Psoas muscle (tissue), 8 donors: ENCODE results near the gene FASN. TPM values are rescaled to one million over a fixed set of nuclear protein-coding genes. Genes with fewer than 3 reads are reported as not detected.

Source experiments
- ATAC-seq, 4 donors: fragments of 200-7000 bp; cut with Tn5 transposase; one replicate each; pipeline ENCODE4 v1.9.1; 2020; ENCODE audit warnings: moderate library complexity in 3 of 4, mild to moderate bottlenecking in 2 of 4
- DNase-seq, 2 donors: peaks; one replicate each; pipeline ENCODE4 v3.0.0-alpha.2; 2020
- H3K27ac ChIP-seq: fragments of 200-600 bp; one replicate; pipeline ENCODE4 v1.8.0; 2022
- H3K27me3 ChIP-seq, 3 donors: fragments of 200-600 bp in 1 of 3; one replicate each; pipeline versions ENCODE4 v1.6.1 to v1.8.0; 2013 to 2022; ENCODE audit warnings: low read length in 2 of 3, mild to moderate bottlenecking in 2 of 3, moderate library complexity in 1 of 3; ENCODE audit not compliant: insufficient read depth in 3 of 3
- H3K36me3 ChIP-seq, 2 donors: fragments of 200-600 bp in 1 of 2; one replicate each; pipeline versions ENCODE4 v1.6.1 to v1.8.0; 2013 to 2022; ENCODE audit warnings: low read depth in 1 of 2, mild to moderate bottlenecking in 1 of 2, moderate library complexity in 1 of 2; ENCODE audit not compliant: insufficient read depth in 1 of 2
- H3K4me1 ChIP-seq: fragments of 200-600 bp; one replicate; pipeline ENCODE4 v1.8.0; 2022
- H3K4me3 ChIP-seq: fragments of 200-600 bp; one replicate; pipeline ENCODE4 v1.8.0; 2022; ENCODE audit warnings: mild to moderate bottlenecking
- H3K9me3 ChIP-seq: fragments of 200-600 bp; one replicate; pipeline ENCODE4 v1.8.0; 2022
- CTCF ChIP-seq: fragments of 200-600 bp; IDR thresholded peaks from one replicate; pipeline ENCODE4 v1.8.0; 2022; ENCODE audit warnings: antibody characterized with exemption
- WGBS, 3 donors: extraction: QIAGEN DNeasy Blood & Tissue Kit; methylation state at CpG; one replicate each; pipeline versions ENCODE4 v1.1.6 to v1.1.7; 2013; 5-methylcytosine and 5-hydroxymethylcytosine counted together
- intact Hi-C, 2 donors: fragments of 100-400 bp; cut with DNase I; formaldehyde crosslinking; loops; one replicate each; pipeline versions ENCODE4 v1.11.0 to v1.14.2; 2022
- polyA plus RNA-seq, 3 donors: library from polyadenylated mRNA; stranded (reverse); fragments of 200-250 nt; gene quantifications; one replicate each; pipeline ENCODE4 v1.2.3, GENCODE V29; 2013
- total RNA-seq, 4 donors: library from RNA; stranded (reverse); fragmentation: NEBNext Ultra II Directional in 2 of 4; extraction: Animal tissue kit (Norgen Biotek cat#: 25700) in 2 of 4; gene quantifications; one replicate each; pipeline versions ENCODE4 v1.2.1 to v1.2.4, GENCODE V29; 2021 to 2023
- donor health status: healthy with polysubstance abuse.
- donor health status: DM: no; HTN: no; CAD: no; lungs with moderate emphysema.
- donor health status: Bipolar disorder and iron deficiency.
- donor health status: healthy.
- donor health status: DM: yes; HTN: yes; CAD: no.
- donor health status: DM: no; HTN: no; CAD: no.
- donor health status: DM: no; HTN: no; CAD: no.
- donor health status: DM: yes; HTN: yes; CAD: no.

Gene FASN
- total and polyA plus RNA-seq, 7 donors, result 8.9 to 37.3 (median 22.7) TPM

- DNase-seq (no peak), ATAC-seq (no peak)
- Histone ChIP-seq H3K27me3 (peaks cover 0 to 1% (median 0%) of the 10 kb centered on the region in 3 donors), H3K4me3 (peak overlapping the region; percentile 70), H3K9me3 (no peaks in the 10 kb centered on the region), H3K4me1 (peaks cover 12% of the 10 kb centered on the region), H3K36me3 (peaks cover 0 to 7% of the 10 kb centered on the region in 2 donors), H3K27ac (peak overlapping the region; percentile 93)
- WGBS, 3 donors, result 3 to 7% (median 4%) methylated on average over 10 of the region's 10 CpGs
- intact Hi-C loops, result loop anchor here in 1 of 2 donors (10.0 kb wide), 1 partner anchor 267 kb away; no protein-coding TSS in a partner anchor
- TF ChIP-seq CTCF, result no peak
Observed at GRCh38 chr17:82037889-82038195, 60.2 kb downstream of the FASN start.

DNA sequence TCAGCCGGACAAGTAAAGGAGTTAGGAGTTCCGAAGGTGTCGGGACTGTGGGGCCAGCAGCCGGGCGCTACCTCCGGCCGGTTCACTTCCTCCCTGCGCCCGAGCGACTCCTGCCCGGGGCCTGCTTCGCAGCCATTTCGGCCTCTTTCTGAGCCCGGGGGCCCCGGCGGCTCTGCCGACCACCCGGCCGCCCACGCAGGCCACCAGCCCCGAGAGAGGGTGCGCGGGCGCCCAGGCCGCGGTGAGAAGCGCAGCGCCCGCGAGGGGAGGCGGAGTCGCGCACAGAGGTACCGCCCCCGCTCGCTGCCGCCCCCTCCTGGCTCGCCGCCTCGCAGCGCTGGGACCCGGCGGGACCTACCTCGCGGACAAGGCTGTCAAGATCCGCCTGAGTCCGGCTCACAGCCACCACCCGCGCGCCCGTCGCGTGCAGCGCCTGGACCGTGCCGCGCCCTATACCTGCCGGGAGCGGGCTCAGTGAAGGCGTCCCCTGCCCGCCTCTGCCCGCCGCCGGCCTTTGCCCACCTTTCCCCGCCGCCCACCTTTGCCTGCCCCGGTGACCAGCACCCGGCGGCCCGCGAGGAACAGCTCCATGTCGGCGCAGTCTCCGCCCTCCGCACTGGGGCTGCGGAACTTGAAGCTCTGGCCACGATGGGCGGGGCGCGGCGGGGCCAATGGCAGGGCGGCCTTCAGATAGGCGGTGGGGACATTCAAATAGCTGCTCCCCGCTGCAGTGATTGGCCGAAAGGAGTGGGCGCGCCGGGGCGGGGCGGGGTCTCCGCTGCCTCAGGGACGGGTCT is 60.7 kb downstream of the FASN start, which contains the start of gene DCXR:
TSS of gene DCXR (minus strand) at position 606 of the 797 bp plus-strand sequence. CDS start at position 591, 15 bp downstream.
- ATAC-seq (peak; percentile 94 to 97 (median 96)), DNase-seq (peak; percentile 99)
- H3K4me3 ChIP-seq, result peak within 1 kb of the TSS; percentile 70
- H3K27me3 ChIP-seq, result peaks cover 0 to 7% (median 0%) of the 10 kb centered on the region in 3 donors
- TF ChIP-seq CTCF, result peak; percentile 67
- 0 to 1% (median 1%) methylated on average over 39 to 92 of the region's 92 CpGs for WGBS, 3 donors
- peaks cover 0 to 7% of the 10 kb centered on the region in 2 donors for H3K36me3 ChIP-seq
- H3K4me1 ChIP-seq, result peaks cover 12% of the 10 kb centered on the region
- peak within 1 kb of the TSS; percentile 93 for H3K27ac ChIP-seq
- H3K9me3 ChIP-seq, result no peaks in the 10 kb centered on the region
- intact Hi-C loops, result loop anchor here in 1 of 2 donors (10.0 kb wide), 1 partner anchor 268 kb away; no protein-coding TSS in a partner anchor

GRCh38 chr17:82036634-82037091 is 61.4 kb downstream of the FASN start:
- no peak for DNase-seq
- Histone ChIP-seq H3K4me1 (peaks cover 12% of the 10 kb centered on the region), H3K4me3 (peak overlapping the region; percentile 70), H3K27me3 (peaks cover 0 to 12% (median 0%) of the 10 kb centered on the region in 3 donors), H3K36me3 (peaks cover 0 to 7% of the 10 kb centered on the region in 2 donors), H3K9me3 (no peaks in the 10 kb centered on the region), H3K27ac (peak overlapping the region; percentile 93)
- 27 to 35% (median 32%) methylated on average over 23 of the region's 23 CpGs for WGBS, 3 donors
- intact Hi-C loops, result loop anchor here in 1 of 2 donors (10.0 kb wide), 1 partner anchor 268 kb away; no protein-coding TSS in a partner anchor
- ATAC-seq, result peak in 2 of 4 donors; percentile 0 to 2
- TF ChIP-seq CTCF, result no peak

GRCh38 chr17:82035956-82036633 is 61.9 kb downstream of the FASN start:
- Histone ChIP-seq H3K4me3 (peak overlapping the region; percentile 70), H3K9me3 (no peaks in the 10 kb centered on the region), H3K36me3 (peaks cover 0 to 7% of the 10 kb centered on the region in 2 donors), H3K4me1 (peaks cover 12% of the 10 kb centered on the region), H3K27me3 (peaks cover 0 to 13% (median 0%) of the 10 kb centered on the region in 3 donors), H3K27ac (peak overlapping the region; percentile 93)
- no peak for TF ChIP-seq CTCF
- intact Hi-C loops, result loop anchor here in 1 of 2 donors (10.0 kb wide), 1 partner anchor 269 kb away; no protein-coding TSS in a partner anchor
- 61 to 65% (median 64%) methylated on average over 20 of the region's 20 CpGs for WGBS, 3 donors
- peak; percentile 58 to 79 for DNase-seq
- peak; percentile 25 to 60 (median 36) for ATAC-seq
